NCI-H1417 treated with DMSO at 0.1 percent for 48 hours (cell line): ENCODE results near the gene CAMTA1.

Experiments
- DNase-seq: peaks from one replicate; lab custom pipeline; 2025; lab: John Stamatoyannopoulos, UW

Gene CAMTA1

GRCh38 chr1:6979003-6979613 lies 193.9 kb downstream of the CAMTA1 start:
- no peak for DNase-seq

GRCh38 chr1:6981595-6981994 lies 196.3 kb downstream of the CAMTA1 start:
- no peak for DNase-seq

- DNase-seq: no peak
These were observed 197.2 kb downstream of the CAMTA1 start for GRCh38 chr1:6982443-6982842.

DNA sequence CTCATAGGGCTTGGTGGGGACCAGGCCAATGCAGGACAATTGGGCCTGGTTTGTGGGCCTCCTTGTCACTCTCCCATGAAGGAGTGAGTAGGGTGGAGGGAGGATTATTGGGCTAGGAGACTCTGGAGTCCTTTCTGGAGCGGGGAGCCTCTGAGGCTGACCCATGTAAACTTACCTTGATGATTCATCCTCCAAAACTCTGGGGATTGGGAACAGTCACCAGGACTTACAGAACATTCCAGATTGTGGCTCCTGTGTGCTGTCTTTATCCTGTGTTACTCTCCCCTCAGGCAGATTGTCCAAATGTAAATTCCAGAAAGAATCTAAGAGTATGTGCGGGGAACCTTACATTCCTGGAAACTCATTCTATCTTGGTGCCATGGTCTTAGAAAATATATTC lies 197.6 kb downstream of the CAMTA1 start:
- no peak for DNase-seq

DNA sequence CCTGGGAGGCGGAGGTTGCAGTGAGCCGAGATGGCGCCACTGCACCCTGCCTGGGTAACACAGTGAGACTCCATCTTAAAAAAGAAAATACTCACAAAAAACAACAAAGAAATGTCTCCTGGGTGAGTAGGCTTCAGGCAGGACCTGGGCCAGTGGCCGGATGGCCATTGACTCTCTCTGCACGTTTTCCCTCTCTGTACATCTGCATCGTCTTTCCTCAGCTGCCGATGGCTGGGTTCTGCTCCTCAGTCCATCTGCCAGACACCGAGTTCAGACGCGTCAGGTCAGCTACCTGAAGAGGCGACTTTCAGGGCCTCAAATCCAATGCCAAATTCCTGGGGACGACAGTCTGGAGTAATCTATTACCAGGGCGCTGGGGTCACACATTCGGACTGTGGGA lies 199.3 kb downstream of the CAMTA1 start:
- no peak for DNase-seq

DNA sequence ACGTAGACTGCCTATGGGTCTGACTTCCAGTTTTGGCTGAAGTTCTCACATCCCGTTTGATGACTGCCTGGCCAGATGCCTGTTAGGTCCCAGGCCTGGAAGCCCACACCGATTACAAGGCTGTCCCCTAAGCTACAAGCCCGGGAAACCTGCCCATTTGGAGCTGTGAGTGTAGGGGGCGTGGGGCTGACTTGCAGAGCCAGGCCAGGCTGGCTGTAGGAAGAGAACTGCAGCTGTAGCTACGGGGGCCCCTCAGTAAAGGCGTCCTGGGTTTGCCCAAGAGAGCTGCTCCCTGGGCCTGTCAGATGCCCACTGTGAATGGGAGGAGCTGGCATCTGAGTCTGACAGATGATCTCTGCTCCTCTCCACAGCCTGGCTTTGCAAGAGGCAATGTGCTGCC lies 199.7 kb downstream of the CAMTA1 start:
- DNase-seq: no peak

GRCh38 chr1:6985549-6986276 lies 200.5 kb downstream of the CAMTA1 start:
- no peak for DNase-seq

GRCh38 chr1:6986281-6986680 lies 201.0 kb downstream of the CAMTA1 start:
- no peak for DNase-seq

DNA sequence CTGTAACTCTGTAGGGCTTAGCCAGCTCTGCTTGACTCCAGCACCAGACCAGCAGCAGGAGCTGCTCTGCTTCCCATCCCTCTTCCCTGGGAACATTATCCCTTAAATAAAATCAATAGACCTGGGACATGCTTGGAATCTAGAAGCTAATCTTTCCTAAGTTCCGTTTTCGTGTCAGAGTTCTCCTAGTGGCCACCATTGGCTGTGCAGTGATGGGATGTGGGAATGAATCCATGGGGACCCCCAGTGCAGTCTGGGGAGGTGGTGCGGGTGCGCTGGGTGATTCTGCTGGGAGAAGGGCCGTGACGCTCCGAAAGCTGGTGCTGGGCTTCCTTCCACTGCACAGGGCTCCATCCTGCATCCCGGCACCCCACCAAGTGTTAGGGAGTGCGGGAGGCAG lies 202.7 kb downstream of the CAMTA1 start:
- DNase-seq: no peak

DNA sequence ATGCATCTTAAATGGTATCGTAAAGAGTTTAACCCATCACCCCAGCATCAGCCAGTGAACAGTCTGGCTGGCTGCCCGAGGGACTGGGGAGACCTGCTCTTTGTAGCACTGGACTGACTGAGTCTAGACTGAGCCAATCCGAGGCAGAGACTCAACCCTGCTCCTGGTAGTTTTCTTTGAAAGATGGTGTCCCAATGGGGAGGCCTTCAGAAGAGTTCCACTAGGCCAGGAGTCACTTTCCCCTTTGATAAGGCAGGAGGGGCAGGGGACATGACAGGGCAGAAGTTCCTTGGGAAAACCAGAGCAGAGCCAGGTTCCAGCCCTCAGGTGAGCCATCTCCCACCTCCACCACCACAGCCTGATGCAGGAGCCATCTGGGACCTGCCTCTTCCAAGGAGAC lies 203.5 kb downstream of the CAMTA1 start:
- no peak for DNase-seq

DNA sequence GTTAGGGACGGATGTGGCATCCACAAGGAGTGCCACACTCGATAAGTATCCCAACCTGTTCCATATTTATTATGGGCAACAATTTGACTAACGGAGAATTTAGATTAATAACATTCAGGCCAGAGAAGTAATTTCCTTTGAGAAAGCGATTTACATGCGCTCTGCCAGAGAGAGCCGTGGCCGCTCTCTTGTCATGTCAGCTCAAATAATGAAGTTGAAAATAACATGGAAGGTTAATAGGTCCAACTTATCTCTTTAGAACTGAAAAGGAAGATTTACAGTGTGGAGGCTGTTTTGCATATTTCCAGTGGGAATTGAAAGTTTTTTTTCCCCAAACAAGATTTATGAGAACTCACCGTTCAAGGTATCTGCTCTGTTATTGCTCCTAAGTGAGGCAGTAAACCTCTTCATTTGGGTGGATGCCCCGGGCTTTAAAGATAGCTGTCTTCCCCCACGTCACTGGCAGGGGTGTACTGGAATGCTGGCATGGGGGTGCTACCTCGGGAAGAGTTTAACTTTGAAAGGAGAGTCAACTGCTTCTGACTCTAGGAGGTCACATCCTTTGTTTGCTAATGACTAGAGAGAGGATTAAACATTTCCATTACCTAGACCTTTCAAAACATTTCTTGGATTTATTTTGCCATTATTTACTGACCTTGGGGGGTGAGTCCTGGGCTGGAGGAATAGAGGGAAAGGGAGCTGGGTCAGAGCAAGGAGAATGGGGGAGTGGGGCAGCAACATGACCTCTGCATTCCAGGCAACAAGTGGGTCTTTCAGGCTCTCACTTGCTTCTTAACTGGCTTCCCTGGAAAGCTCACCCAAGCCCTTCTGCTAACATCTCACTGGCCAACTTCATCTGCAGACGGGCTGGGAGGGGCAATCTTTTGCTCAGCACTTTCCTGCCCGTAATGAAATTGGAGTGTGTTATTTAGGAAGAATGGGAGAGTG lies 204.2 kb downstream of the CAMTA1 start:
- DNase-seq: no peak

DNA sequence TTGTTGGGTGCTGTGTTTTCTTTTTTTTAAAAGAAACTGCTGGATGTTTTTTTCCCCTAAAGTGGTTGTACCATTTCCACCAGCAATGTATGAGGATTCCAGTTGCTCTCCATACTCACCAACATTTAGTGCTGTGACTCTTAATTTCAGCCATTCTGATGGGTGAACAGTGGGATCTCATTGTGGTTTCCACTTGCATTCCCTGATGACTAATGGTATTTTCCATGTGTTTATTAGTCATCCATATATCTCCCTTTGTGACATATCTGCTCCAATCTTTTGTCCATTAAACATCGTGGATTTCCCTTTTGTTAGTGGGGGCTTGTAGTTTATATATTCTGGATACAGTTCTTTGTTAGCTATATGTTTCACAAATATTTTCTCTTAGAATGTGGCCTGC lies 206.0 kb downstream of the CAMTA1 start:
- DNase-seq: no peak

DNA sequence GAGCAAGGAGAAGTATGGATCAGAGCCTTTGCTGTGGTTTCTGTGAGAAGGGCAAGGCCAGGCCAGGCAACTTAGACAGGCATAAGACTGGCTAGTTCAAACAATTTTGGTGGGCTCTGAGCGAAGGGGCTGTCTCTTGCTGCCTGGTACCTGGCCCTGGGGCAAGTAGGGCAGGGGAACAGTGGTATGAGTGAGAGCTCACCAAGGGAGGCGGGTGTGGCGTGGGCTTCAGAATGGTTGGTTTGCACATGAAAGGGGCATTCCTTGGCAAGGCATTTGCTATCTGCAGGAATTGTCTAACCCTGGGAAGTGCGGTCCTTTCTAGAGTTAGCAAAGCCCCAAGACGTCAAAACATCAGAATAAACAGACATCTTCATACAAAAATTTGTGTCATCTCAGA lies 210.5 kb downstream of the CAMTA1 start:
- no peak for DNase-seq

GRCh38 chr1:6996371-6996770 lies 211.1 kb downstream of the CAMTA1 start:
- DNase-seq: no peak

GRCh38 chr1:6996866-6997265 lies 211.6 kb downstream of the CAMTA1 start:
- DNase-seq: no peak

GRCh38 chr1:6998267-6998666 lies 213.0 kb downstream of the CAMTA1 start:
- no peak for DNase-seq

GRCh38 chr1:6999826-7000225 lies 214.6 kb downstream of the CAMTA1 start:
- DNase-seq: no peak

GRCh38 chr1:7000720-7001119 lies 215.5 kb downstream of the CAMTA1 start:
- DNase-seq: no peak

- DNase-seq: no peak
These were observed 217.5 kb downstream of the CAMTA1 start for GRCh38 chr1:7002728-7003127.

GRCh38 chr1:7003676-7004075 lies 218.4 kb downstream of the CAMTA1 start:
- DNase-seq: no peak

GRCh38 chr1:7004181-7004580 lies 218.9 kb downstream of the CAMTA1 start:
- no peak for DNase-seq

DNA sequence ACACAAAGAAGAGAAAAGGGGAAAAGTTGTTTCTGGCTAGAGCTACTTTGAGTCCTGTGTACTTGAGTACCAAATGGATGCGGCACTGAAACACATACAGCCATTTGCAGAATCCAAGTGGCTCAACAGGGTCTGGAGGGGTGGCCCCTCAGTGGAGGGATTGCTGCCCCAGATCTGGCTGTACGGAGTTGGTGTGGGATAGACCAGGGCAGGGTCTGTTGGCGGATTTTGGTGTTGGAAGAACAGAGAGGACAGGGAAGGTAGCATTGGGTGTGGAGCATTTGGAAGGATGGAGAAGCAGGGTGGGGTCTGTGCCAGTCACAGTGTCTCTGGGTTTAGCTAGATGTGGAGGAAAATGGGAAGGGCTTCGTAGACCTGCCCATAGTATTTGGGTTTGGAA lies 220.5 kb downstream of the CAMTA1 start:
- DNase-seq: no peak
